ENCODE data around the gene PADI2.

PADI2 gene

DNA sequence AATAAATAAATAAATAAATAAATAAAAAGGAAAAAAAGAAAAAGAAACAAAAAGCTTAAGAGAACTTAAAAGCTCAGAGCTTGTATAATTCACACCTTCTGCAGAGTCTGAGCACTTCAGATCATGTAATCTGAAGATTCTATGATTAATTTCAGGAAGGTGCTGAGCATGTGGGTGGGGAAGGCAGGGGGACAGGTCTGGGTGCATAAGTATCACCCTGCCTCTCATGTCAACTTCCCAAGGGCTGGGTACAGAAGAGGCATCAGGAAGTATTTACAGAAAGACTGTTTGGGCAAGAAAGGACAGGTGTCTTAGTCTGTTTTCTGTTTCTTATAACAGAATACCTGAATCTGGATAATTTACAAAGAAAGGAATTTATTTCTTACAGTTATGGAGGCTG, 20.4 kb upstream of the PADI2 start:
- no peak for DNase-seq

DNA sequence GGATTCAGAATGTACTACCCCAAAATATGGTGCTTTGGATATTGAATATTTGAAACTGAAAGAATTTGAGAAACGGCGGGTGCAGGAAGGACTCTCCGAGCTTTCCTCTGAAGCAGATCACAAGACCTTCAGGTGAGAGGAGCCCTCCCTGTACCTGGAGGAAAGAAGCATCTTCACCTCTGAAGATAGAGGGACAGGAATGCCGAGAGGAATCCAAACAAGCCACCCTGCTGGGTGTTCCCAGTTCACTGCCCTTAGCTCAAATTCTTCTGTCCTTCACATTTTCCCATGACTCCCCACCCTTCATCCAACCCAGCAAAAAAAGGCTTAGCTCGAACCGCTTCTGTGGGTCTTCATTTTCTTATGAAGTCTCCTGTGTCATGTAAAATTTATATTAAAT, 18.2 kb upstream of the PADI2 start:
- no peak for DNase-seq

DNA sequence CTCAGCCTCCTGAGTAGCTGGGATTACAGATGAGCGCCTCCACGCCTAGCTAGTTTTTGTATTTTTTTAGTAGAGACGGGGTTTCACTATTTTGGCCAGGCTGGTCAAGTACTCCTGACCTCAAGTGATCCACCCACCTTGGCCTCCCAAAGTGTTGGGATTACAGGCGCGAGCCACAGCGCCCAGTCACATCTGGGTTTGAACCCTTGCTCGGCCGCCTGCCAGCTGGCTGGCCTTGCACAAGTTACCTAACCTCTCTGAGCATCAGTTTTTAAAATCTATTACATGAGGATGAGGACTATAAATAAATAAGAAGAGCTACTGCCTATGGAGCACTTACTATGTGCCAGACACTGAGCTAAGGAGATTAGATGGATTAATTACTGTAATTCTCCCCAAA, 17.7 kb upstream of the PADI2 start:
- DNase-seq = no peak

DNA sequence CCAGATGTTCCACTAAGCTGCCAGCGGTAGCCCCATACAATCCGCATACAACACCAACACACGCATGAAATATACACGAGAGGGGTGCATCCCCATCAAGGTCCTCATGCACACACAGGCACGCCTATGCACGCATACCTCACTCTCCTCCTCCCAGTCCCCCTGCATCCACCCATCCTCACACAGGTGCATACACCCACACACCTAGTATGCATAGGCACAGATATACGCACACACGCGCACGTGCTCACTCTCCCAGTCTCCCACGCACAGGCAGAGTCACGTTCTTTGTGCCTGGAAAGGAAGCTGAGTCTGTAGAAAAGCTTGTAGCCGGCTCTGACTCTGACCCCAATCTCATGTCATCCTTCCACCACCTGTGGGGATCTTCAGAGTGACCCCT, 16.9 kb upstream of the PADI2 start:
- no peak for DNase-seq

DNA sequence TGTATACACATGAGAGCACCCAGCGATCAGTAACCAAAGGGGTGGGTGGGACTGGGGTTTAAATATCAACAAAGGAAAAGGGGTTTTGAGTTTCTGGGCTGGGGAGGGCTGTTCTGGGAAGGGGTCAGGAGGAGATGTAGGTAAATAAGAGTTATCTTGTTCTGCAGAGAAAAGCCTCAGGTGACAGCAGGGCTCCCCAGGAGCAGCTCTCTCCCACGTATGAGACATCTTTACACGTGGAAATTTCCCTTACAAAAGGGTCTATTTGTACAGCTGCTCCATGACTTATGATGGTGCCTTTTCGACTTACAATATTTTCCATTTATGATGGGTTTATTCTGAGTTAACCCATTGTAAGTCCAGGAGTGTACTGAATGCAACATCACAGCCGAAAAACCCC, 16.3 kb upstream of the PADI2 start:
- DNase-seq = no peak

DNA sequence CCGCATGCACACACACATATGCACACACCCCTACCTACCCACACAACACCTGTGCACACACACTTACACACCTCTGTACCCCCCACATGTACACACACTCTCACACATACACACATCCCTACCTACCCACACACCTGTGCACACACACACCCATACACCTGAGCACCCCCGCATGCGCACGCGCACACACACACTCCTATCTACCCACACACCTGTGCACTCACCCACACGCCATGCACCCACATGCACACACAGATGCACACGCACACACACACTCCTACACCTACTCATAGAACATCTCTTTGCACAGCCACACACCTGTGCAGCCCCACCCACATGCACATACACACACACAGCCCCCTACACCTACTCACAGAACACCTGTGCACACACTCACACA, 15.5 kb upstream of the PADI2 start:
- DNase-seq = no peak

DNA sequence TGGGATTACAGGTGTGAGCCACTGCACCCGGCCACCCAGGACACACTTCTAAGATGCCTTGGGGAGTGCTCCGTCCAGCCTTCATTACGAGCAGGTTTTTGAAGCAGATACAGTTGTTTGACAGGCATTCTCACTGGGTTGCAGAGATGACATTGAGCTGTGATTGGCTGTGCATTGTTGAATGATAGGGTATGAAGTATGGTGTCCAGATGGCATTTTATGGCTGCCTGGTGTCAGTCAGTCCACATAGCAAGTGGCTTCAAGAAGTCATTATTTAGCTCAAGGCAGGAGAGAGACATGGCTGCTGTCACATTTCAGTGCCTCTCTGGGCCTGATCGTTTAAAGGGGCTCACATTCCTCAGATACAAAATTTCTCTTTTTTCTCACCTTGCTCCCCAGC, 14.8 kb upstream of the PADI2 start:
- DNase-seq = no peak

DNA sequence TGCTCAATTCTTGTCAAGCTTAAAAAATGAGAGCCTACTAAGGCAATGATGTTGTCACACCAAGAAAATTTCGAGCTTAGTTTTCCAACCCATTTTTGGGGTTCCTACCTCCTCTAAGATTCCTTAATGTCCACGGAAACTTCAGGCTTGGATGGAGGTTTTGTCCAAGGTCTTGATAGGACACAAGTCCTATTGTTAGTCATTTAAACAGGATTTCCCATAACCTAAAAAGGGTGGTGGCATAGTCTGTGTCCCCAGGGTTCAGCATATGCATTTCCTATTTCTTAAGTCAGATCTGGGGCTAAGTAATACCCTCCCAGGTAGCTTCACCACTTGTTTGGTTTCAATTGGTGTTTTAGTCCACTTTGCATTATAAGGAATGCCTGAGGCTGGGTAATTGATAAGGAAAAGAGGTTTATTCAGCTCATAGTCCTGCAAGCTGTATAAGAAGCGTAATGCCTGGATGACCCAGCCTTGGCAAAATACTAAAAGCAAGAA, 10.9 kb upstream of the PADI2 start:
- DNase-seq = no peak

DNA sequence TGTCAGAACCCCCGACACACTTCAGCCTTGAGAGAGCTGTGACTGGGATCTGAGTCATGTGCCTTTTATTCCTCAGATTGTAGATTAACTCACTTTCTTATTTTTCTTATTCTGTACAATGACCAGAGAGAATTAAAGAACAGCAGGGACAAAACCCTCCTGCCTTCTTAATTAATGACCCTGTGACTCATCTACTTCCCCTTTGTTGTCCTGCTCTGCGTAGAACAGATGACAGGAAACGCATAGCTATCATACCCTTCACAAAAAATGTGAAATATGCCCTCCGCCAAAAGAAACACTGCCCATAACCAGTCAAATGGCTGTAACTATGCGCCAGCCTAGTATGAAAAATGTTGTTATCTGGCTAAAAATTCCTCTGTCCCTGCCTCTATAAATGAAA, 9.1 kb upstream of the PADI2 start:
- no peak for DNase-seq

DNA sequence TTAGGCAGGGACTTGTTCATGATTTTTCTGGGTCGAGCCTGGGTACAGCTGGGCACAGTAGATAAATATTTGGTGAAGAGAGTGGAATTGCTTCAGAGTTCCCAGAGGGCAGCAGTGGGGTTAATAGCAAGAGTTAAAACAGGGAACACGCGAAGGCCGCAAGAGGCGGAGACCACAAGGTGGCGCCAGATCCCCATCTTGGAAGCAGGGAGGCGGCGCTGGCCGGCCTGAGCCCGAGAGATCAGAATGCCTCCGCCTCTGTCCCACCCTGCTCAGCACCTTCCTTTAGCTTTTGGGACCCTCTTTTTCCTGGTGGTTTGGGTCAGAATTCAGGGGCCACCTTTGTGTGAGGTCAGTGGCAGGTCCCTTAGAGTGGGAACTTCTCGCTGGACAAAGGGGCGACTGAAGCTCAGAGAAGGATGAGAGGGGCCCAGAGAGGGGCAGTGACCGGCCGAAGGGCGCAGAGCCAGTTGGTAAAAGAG, 6.5 kb upstream of the PADI2 start:
- peak; percentile 50 to 52 for DNase-seq

DNA sequence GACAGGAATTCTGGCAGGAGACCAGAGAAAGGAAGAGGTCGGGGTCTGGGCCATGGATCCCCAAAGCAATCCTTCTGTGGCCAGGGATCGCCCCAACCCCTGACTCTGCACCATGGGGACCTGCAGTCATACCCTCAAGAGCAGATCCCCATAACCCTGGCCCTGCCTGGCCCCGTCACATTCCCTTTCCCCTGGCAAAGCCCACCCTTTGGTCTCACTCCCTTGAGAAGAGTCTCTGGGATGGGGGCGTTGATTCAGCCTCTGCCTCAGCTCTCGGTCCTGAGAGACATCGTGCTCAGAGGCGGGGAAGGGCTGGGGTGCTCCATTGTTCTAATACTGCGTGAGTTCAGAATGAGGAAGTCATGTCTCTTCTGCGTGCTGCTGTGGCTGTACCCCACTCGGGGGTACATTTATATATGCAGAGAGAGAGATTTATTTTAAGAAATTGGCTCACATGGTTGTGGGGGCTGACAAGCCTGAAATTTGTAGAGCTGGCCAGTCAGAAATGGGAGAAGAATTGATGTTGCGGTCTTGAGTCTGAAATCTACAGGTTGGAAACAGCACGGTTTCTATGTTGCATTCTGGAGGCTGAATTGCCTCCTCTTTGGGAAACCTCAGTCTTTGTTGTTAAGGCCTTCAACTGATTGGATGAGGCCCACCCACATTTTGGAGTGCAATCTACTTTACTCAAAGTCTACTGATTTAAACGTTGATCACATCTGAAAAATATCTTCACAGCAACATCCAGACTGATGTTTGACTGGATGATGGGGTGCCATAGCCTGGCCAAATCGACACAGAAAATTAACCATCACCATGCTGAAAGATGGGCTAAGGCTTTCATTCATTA, 4.2 kb upstream of the PADI2 start:
- no peak for DNase-seq

DNA sequence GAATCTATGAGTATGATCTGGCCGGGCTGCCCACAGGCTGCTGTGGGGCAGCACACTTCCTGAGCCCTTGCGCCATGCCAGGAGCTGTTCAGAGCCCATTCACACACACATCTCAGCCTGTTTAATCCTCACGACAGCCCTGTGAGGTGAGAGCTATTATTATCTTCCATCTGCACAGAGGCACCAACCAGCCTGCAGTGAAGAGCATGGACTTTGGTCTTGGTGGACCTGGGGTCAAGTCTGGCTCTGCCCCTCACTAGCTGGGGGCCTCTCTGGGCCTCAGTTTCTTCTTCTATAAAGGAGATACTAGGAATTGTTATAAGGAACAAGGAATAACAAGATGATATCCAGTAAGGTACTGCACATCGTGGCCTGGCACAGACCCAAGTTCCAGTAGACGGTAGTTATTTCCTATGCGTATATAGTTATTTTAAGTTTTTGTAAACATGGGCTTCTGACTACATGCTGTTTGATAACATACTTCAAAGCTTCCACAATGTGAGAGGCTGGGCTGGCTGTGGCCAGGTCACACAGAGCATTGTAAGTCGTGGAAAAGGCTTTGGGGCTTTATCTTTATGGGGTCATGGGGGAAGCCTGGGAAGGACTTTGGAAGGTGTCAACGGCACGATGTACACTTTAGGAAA, 3.4 kb upstream of the PADI2 start:
- DNase-seq = no peak

DNA sequence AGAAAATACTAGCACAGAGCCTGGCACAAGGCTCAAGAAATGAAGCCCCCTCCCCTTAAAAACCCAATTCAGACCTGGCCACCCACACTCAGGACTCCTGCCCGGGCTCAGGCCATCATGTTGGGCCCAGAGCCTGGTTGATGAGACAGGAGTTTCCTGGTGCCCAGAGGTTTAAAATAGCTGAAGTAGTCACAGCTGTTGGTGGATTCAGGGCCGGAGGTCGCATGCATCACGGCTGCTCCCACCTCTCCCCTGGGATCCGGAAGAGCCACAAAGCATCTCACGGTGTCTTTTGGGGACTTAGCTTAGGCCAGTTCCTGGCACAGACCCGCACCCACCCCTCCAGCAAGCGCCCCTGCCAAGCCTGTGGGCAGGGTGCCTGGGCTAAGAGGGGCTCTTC, 2.6 kb upstream of the PADI2 start:
- DNase-seq = no peak

DNA sequence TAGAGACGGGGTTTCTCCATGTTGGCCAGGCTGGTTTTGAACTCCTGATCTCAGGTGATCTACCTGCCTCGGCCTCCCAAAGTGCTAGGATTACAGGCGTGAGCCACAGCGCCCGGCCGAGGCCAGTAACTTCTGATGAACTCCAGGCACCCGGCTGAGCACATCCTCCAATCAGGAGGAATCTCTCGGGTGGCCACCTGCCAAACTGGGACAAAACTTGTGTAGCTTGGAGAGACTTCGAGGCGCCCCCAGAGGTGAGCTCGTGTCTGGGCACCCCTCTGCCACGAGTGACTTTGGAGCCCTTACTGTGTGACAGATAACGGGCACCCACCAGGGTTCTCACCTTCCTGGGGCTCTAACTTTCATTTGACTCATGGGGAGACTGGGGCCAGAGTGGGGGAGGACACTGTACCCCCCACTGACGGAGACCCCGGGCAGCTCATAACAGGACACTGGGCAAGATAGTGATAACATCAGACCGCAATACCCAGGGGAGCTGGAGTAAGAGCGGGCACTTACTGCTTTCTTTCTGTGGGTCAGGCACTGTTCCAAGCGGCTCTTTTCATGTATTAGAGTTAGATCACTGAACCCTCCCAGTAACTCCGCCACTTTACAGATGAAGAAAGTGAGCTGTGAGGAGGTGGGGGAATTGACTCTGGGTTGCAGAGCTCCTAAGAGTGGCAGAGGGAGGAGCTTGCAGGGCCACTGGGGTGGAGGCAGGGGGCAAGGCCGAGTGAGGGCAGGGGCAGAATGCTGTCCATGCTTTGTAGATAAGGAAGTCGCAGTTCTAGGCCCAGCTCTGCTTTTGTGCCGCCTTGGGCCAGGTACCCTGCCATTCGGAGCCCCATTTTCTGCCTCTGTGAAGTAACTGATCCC, 1.9 kb upstream of the PADI2 start:
- no peak for DNase-seq

DNA sequence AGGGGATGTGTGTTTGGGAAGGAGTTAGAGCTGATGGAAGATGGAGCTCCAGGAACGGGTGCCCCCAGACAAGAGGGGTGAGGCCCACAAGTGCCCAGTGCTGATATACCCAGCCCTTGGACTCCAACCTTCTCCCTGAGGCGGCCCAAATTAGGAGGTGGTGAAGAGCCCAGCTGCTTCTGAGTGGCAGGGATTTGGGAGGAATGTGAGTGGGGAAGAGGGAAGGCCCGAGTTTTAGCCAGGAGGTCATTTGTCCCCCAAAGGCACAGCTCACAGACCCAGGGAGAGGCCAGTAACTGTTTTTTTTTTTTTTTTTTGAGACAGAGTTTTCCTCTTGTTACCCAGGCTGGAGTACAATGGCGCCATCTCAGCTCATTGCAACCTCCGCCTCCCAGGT, 1.2 kb upstream of the PADI2 start:
- no peak for DNase-seq

DNA sequence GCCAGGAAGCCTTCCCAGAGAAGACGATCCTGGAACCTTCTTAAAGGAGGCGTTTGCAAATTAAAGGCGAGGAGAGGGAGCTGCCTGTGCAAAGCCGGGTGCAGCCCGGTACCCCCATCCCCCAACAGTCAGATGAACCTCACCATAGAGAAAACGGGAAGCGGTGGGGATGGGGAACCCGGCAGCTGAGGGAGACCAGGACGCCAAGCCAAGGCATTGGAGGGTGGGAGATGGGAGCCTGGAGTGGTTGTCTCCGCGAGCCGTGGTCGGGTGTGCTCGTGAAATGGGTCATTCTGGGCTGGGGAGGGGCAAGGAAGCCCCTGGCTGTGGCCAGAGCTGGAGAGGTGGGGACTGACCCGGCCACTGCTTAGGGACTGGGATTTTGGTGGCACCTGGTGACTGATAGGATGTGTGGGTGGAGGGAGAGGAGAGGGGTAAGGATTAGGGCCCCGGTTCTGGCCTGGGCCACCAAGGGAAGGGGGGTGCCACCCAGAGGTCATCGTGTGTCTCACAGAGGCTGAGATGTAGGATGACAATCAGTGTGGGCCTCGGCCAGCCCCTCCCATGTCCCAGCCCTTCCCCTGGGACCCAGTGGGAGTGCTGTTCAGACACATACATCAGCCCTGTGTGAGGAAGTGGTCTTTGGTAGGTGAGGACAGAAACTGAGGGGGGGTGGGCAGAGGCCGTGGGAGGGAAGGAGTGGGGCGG, 676 bp upstream of the PADI2 start:
- DNase-seq = no peak

DNA sequence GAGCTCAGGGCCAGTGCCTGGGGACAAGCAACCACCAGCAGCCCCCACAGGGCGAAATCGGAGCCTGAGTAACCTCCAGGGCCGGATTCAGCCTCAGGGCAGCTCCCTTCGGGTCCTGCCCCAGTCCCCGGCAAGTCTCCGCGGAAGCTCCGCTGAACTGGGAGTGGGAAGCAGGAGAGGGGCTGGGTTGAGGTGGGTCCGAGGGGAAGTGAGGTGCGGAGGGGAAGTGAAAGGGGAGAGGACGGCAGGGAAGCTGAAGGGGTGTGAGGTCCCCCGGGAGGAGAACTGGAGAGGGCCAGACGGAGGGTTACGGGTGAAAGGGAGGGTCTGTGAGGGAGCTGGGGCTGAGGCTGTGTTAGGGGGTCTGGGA, 560 bp downstream of the PADI2 start:
- no peak for DNase-seq

DNA sequence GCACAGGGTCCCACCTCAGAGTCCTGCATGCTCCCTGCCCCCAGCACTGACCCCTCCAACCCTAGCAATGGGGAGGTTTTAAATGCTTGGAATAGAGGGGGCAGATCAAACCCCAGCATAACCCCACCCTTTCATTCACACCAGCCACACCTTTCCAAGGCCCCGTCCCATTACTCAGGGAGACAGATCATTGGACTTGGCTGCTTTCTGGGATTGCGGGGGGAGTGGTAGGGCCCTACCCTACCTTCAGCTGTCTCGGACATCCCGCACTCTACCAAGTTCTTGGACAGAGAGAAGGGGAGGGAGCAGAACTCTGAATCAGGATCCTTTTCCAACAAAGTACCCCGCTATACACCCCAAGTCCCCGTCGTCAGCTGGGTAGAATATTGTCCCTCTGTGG, 983 bp downstream of the PADI2 start:
- no peak for DNase-seq

DNA sequence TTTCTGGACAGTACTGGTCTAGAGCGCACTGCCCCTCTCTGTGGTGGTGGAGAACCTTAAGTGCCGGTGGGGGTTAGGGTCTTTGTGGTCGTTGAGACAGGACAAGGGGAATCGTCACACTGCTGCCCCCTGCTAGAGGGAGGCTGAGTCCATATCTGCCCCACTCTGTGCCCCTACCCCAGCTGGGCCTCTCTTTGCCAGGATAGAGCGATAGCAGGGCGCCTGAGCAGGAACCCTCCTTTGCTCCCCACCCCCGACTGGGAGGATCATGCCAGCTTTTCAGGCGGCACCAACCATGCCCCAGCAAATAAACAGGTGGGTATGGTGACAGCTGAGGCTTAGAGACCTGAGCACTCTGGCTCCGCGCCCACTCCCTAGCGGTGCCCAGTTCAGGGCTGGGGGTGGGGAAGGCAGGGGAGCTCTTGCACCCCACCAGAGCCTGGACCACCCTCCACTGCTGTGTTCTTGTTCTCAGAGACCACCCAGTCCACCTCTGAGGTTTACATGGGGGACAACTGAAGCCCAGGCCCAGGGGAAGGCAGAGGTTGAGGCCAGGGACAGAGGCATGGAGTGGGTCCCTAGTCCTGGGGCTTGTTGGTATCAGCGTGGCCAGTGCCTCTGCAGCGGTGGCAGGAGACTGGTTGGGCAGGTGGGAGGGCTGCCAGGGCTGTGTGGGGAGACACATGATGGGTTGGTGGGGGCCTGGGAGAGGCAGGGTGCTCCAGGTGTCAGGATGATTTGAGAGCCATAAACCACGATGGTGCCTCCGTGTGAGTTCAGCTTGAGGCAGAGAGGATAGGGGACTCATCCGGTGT, 1.6 kb downstream of the PADI2 start:
- DNase-seq = no peak

DNA sequence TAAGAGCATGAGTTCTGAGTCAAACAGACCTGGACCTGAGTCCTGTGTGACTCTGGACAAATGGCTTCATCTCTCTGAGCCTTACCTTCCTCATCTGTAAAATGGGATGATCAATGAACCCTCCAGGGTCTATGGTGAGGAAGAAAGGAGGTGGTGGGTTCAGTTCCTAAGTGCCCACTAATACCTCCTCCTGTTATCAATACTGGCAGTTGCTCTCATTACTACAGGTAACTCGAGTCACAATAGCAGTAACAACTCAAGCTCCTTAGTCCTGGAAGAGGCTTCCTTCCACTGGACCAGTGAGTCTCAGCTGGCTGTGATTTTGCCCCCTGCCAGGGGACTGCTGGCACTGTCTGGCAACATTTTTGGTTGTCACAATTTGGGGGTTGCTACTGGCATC, 2.6 kb downstream of the PADI2 start:
- DNase-seq = no peak

DNA sequence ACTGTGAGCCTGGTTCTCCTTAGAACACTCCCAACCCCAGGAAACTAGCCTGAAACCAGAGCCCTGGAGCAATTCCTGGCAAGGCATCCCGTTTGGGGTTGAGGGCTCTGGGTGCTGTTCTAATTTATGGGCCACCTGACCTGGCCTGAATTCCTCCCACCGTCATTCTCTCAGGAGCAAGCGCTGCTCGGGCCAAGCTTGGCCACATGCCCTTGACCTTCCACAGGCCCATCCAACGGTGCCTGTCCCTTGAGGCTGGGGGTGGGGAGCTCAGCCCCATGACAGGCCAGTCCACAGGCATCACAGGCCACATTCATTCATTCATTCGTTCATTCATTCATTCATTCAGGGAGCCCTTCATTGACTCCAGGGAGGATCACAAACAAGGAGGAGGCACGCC, 5.3 kb downstream of the PADI2 start:
- no peak for DNase-seq

Data from NCI-H187 (cell line).